GOT3 (cell line): Measurements from ENCODE around the gene PLIN5.
"Not testable (repeated sequence)": the region's sequence is repeated elsewhere in the genome, so short reads cannot be mapped to it uniquely, and the experiment has no call there.

Source experiments
- DNase-seq: peaks from one replicate; lab custom pipeline; 2025; ENCODE audit warnings: mixed read lengths; lab: John Stamatoyannopoulos, UW

Gene PLIN5

GRCh38 chr19:4568886-4569285 is 33.9 kb upstream of the PLIN5 start:
- DNase-seq = no peak

- no peak for DNase-seq
Measured at GRCh38 chr19:4567584-4568071, 32.6 kb upstream of the PLIN5 start.

- no peak for DNase-seq
Measured at GRCh38 chr19:4566402-4567051, 31.5 kb upstream of the PLIN5 start.

- DNase-seq = not testable (repeated sequence)
Measured at GRCh38 chr19:4563562-4563961, 28.5 kb upstream of the PLIN5 start.

- not testable (repeated sequence) for DNase-seq
Measured at GRCh38 chr19:4562085-4562484, 27.1 kb upstream of the PLIN5 start.

GRCh38 chr19:4559569-4559968 is 24.5 kb upstream of the PLIN5 start, which contains the start of gene SEMA6B:
TSS of gene SEMA6B (minus strand) at chr19:4559684. CDS start at chr19:4558457, 1,227 bp downstream.
- no peak for DNase-seq

GRCh38 chr19:4557971-4558941 is 23.2 kb upstream of the PLIN5 start:
- DNase-seq = no peak

- DNase-seq = no peak
Measured at GRCh38 chr19:4557144-4557970, 22.3 kb upstream of the PLIN5 start.

GRCh38 chr19:4556597-4557127 is 21.6 kb upstream of the PLIN5 start:
- no peak for DNase-seq

- no peak for DNase-seq
Measured at GRCh38 chr19:4555657-4556561, 20.9 kb upstream of the PLIN5 start.

- DNase-seq = no peak
Measured at GRCh38 chr19:4554717-4555116, 19.7 kb upstream of the PLIN5 start.

GRCh38 chr19:4553775-4554174 is 18.8 kb upstream of the PLIN5 start:
- no peak for DNase-seq

- DNase-seq = no peak
Measured at GRCh38 chr19:4553092-4553695, 18.2 kb upstream of the PLIN5 start.

- DNase-seq = no peak
Measured at GRCh38 chr19:4552525-4552819, 17.4 kb upstream of the PLIN5 start.

- no peak for DNase-seq
Measured at GRCh38 chr19:4550479-4551050, 15.5 kb upstream of the PLIN5 start.

GRCh38 chr19:4550018-4550417 is 15.0 kb upstream of the PLIN5 start:
- no peak for DNase-seq

- no peak for DNase-seq
Measured at GRCh38 chr19:4548238-4548584, 13.2 kb upstream of the PLIN5 start.

- DNase-seq = no peak
Measured at GRCh38 chr19:4547303-4548237, 12.5 kb upstream of the PLIN5 start.
